Left lung (tissue), 10 donors: ENCODE data around the gene KIRREL1. TPM values are rescaled to one million over a fixed set of nuclear protein-coding genes. Genes with fewer than 3 reads are reported as not detected.
A peak's percentile ranks its signal among the peaks of the same experiment; 100 is the strongest.

Experiments used
- ATAC-seq: fragments of 200-7000 bp; cut with Tn5 transposase; one replicate; pipeline ENCODE4 v1.9.1; 2020; ENCODE audit warnings: moderate library complexity
- DNase-seq, 4 donors: peaks; one replicate each; pipeline ENCODE4 v3.0.0-alpha.2; 2013 to 2020
- H3K27ac ChIP-seq, 2 donors: fragments of 200-600 bp; sonication (generic) in 1 of 2; one replicate each; pipeline versions ENCODE4 v1.5.0 to v1.8.0; 2020 to 2021
- H3K27me3 ChIP-seq, 2 donors: fragments of 200-600 bp; sonication (generic) in 1 of 2; one replicate each; pipeline versions ENCODE4 v1.5.0 to v1.8.0; 2020 to 2021
- H3K36me3 ChIP-seq, 2 donors: fragments of 200-600 bp; sonication (generic) in 1 of 2; one replicate each; pipeline versions ENCODE4 v1.5.0 to v1.8.0; 2020 to 2021
- H3K4me1 ChIP-seq, 2 donors: fragments of 200-600 bp; one replicate each; pipeline ENCODE4 v1.8.0; 2021
- H3K4me3 ChIP-seq, 2 donors: fragments of 200-600 bp; sonication (generic) in 1 of 2; one replicate each; pipeline versions ENCODE4 v1.5.0 to v1.8.0; 2020 to 2021; ENCODE audit warnings: mild to moderate bottlenecking in 1 of 2
- H3K9me3 ChIP-seq, 2 donors: fragments of 200-600 bp; sonication (generic) in 1 of 2; one replicate each; pipeline versions ENCODE4 v1.5.0 to v1.8.0; 2020 to 2021
- intact Hi-C, 2 donors: fragments of 100-400 bp; cut with DNase I; formaldehyde crosslinking; loops; one replicate each; pipeline versions ENCODE4 v1.11.2 to v1.14.2; 2022
- polyA plus RNA-seq, 6 donors: library from polyadenylated mRNA; unstranded; fragments of 120-200 nt; gene quantifications; one replicate each; pipeline ENCODE4 v1.2.1, GENCODE V29; 2013; ENCODE audit not compliant: insufficient read length in 6 of 6
- total RNA-seq, 2 donors: library from RNA; stranded (reverse); fragmentation: NEBNext Ultra II Directional; extraction: Animal tissue kit (Norgen Biotek cat#: 25700); gene quantifications; one replicate each; pipeline ENCODE4 v1.2.1, GENCODE V29; 2021
- TF ChIP-seq, protein P1 (sequence below), 2 donors: fragments of 200-600 bp; sonication (generic) in 1 of 2; IDR thresholded peaks; one replicate each; pipeline versions ENCODE4 v1.5.0 to v1.8.0; 2021; ENCODE audit warnings: antibody characterized with exemption in 2 of 2
- donor health status: DM: no; HTN: yes; CAD: no.
- donor health status: DM: no; HTN: no; CAD: no.

Gene KIRREL1
- total and polyA plus RNA-seq, 8 donors, result 44.6 to 67.6 (median 55.7) TPM

DNA sequence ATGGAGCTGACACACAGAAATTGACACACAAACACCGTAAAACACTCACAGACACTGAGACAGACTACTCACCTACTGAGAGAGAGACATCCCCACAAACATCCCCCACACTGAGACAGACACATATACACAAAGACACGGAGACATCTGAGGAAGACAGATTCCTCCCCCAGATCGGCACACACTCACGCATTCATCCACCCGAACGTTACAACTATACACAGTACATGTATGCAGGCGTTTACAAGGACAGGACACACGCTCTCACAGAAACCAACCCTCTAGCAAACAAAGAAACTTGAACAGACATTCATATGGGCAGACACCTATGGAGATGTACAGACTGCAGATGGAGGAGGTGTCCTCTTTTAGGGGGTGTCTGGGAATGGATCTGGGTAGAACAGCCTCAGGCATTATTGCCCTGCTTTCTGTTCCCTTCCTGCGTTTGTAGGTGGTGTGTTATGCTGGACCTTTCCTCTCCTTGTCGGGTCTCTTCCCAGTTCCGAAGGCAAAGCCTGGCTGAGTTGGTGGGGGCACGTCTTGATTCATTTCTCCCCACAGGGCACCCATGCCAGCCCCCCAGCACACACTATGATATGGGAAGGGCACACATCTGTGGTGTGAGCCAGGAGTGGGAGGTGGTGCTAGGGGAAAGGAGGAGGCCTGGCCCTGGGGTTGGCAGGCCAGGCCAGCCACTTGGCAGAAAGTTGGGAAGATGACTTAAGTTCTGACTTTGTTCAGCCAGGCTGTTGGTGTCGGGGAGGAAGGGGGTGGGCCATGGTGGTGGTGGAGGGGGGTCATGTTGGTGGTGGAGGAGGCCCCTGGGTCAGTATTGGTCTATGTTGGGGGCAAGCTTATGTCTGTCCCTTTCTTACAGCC is 1.5 kb downstream of the KIRREL1 start:
- Histone ChIP-seq H3K4me3 (peak overlapping the region; percentile 63 to 70), H3K36me3 (no peaks in the 10 kb centered on the region), H3K9me3 (no peaks in the 10 kb centered on the region), H3K27ac (peak overlapping the region in 1 of 2 donors; percentile 80), H3K4me1 (peaks cover 0 to 16% of the 10 kb centered on the region in 2 donors), H3K27me3 (peaks cover 0 to 39% of the 10 kb centered on the region in 2 donors)
- intact Hi-C loops, result loop anchor here (10.0 kb wide), 2 partner anchors 90 to 100 kb away; no protein-coding TSS in a partner anchor
- ATAC-seq (peak; percentile 10), DNase-seq (no peak)
- TF ChIP-seq, protein P1, sequence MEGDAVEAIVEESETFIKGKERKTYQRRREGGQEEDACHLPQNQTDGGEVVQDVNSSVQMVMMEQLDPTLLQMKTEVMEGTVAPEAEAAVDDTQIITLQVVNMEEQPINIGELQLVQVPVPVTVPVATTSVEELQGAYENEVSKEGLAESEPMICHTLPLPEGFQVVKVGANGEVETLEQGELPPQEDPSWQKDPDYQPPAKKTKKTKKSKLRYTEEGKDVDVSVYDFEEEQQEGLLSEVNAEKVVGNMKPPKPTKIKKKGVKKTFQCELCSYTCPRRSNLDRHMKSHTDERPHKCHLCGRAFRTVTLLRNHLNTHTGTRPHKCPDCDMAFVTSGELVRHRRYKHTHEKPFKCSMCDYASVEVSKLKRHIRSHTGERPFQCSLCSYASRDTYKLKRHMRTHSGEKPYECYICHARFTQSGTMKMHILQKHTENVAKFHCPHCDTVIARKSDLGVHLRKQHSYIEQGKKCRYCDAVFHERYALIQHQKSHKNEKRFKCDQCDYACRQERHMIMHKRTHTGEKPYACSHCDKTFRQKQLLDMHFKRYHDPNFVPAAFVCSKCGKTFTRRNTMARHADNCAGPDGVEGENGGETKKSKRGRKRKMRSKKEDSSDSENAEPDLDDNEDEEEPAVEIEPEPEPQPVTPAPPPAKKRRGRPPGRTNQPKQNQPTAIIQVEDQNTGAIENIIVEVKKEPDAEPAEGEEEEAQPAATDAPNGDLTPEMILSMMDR (IDR thresholded peaks at IDR 0.05), result no peak

DNA sequence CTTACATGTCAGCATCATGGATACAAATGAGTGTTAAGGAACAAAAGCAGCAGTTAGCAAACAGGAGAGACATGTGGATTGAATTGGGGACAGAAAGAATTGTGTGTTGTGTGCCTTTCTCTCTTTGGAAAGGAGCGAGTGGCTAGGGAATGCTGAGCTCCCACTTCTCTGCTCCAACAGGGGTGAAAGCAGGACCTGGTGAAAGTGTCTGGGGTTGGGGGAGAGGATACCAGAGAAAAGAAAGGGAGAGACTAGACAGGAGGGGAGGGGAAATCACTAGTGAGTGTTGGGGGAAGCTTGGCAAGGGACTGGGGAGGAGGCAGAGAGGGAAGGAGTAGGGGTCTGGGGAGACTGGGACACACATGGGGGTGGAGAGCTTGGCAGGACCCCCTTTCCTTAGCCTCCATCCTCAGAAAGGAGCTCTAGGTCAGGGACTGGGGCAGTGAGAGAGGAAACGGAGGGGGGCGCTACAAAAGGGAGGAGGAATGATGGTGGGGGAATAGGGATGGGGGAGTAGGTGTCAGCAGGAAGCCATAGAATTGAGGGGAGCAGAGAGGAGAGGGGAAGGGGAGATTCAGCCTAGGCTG is 2.2 kb downstream of the KIRREL1 start:
- no peaks in the 10 kb centered on the region for H3K9me3 ChIP-seq

DNA sequence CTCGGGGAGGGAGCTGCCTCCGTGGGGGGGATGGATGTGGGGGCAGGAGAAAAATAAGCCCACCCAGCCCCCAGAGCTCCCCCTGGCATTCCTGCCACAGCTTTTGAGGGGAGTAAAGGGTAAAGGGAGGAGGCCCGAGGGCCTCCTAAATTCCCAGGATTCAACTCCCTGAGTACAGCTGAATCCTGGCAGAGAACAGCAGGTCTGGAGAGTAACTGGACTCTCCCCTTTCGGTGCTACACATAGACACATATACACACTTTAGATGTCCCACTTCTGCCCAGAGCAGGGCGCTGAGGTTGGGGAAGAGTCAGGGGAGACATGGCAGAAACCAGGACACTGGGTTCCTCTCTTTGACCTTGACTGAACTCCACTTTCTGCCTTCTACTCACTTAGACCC is 3.0 kb downstream of the KIRREL1 start:
- ATAC-seq, result no peak
- Histone ChIP-seq H3K27ac (no peak overlapping the region), H3K4me1 (peaks cover 0 to 16% of the 10 kb centered on the region in 2 donors), H3K9me3 (no peaks in the 10 kb centered on the region), H3K27me3 (peaks cover 0 to 32% of the 10 kb centered on the region in 2 donors), H3K4me3 (no peak overlapping the region), H3K36me3 (no peaks in the 10 kb centered on the region)
- intact Hi-C loops, result loop anchor here (10.0 kb wide), 2 partner anchors 88 to 98 kb away; no protein-coding TSS in a partner anchor
- TF ChIP-seq, protein P1 (IDR thresholded peaks at IDR 0.05), result no peak
- DNase-seq, result no peak

More for the DNA sequence above, 2.2 kb downstream of the KIRREL1 start:
- peaks cover 0 to 39% of the 10 kb centered on the region in 2 donors for H3K27me3 ChIP-seq
- no peak for DNase-seq
- peaks cover 0 to 16% of the 10 kb centered on the region in 2 donors for H3K4me1 ChIP-seq
- peak overlapping the region in 1 of 2 donors; percentile 63 for H3K4me3 ChIP-seq
- ATAC-seq, result no peak
- no peaks in the 10 kb centered on the region for H3K36me3 ChIP-seq
- intact Hi-C loops, result loop anchor here (10.0 kb wide), 2 partner anchors 89 to 99 kb away; no protein-coding TSS in a partner anchor
- TF ChIP-seq, protein P1 (IDR thresholded peaks at IDR 0.05), result no peak
- H3K27ac ChIP-seq, result peak overlapping the region in 1 of 2 donors; percentile 33

DNA sequence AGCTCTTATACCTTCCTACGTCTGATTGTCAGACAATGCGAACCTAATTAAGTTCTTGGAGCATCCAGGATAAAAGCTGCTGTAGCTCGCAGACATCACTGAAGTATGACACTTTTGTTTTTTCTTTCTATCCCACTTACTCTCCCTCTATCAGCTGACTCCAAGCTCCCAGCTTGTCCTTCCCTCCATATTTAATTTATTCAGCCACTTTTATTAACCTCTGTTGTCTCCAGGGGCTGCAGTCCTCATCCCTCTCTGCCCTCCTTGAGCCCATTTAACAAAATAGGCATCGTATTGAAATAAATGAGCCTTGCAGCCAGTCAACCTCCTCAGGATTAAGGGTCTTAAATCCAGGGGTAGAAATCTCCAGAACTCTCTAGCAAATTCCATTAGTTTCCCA is 7.1 kb downstream of the KIRREL1 start:
- no peaks in the 10 kb centered on the region for H3K27me3 ChIP-seq
- H3K36me3 ChIP-seq, result no peaks in the 10 kb centered on the region
- H3K4me1 ChIP-seq, result peaks cover 9 to 14% of the 10 kb centered on the region in 2 donors
- ATAC-seq (no peak), DNase-seq (no peak)
- TF ChIP-seq, protein P1 (IDR thresholded peaks at IDR 0.05), result no peak
- no peak overlapping the region for H3K27ac ChIP-seq
- H3K4me3 ChIP-seq, result no peak overlapping the region
- no peaks in the 10 kb centered on the region for H3K9me3 ChIP-seq
- intact Hi-C loops, result no loop called here
